Mucosa of gallbladder (tissue), 1 donor: ENCODE results near the gene PAX9. TPM values are rescaled to one million over a fixed set of nuclear protein-coding genes. Genes with fewer than 3 reads are reported as not detected.

ENCODE experiments used
- DNase-seq: peaks from one replicate; pipeline ENCODE4 v3.0.0-alpha.2; 2020; ENCODE audit warnings: low spot score
- total RNA-seq: library from RNA; stranded (reverse); gene quantifications from one replicate; pipeline ENCODE4 v1.2.1, GENCODE V29; 2021
- donor health status: DM: no; HTN: no; CAD: no.

Gene PAX9
- total RNA-seq, 1 donor from 2014 or later, result not detected

DNA sequence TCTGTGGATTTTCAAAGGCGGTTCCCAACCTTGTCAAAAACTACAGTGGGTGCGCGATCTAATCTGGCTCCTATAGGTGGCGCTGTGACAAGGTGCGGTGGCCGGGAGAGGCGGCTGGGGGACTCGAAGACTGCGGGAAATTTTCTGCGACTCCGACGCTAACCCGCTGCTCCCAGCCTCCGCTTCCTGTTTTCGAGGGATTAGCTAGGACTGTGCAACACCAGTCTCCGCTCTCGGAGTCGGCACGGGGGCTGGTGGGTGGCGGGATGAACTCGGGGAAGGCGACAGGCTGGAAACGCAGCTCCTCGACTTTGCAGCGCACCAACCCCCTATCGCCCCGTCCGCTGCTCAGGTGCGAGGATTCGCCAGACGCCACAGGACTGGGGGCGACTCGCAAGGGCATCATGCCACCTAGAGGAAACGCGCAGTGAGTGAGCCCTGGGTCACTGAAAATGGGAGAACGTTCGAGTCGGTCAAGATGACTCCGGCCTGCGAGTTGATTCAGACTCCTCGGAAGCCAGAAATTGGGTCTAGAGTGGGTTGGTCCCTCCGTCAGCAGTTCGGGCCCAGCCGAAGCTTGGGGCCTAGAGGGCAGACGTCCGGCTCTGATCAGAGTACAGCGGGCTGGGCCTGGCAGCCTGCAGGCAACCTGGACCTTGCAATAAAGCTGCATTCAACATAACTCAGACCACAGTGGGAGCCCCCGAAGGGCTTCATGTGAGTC is 5.5 kb upstream of the PAX9 start:
- no peak for DNase-seq

GRCh38 chr14:36656687-36657398 is 4.8 kb upstream of the PAX9 start:
- no peak for DNase-seq

GRCh38 chr14:36657399-36658122 is 4.1 kb upstream of the PAX9 start:
- DNase-seq, result no peak

DNA sequence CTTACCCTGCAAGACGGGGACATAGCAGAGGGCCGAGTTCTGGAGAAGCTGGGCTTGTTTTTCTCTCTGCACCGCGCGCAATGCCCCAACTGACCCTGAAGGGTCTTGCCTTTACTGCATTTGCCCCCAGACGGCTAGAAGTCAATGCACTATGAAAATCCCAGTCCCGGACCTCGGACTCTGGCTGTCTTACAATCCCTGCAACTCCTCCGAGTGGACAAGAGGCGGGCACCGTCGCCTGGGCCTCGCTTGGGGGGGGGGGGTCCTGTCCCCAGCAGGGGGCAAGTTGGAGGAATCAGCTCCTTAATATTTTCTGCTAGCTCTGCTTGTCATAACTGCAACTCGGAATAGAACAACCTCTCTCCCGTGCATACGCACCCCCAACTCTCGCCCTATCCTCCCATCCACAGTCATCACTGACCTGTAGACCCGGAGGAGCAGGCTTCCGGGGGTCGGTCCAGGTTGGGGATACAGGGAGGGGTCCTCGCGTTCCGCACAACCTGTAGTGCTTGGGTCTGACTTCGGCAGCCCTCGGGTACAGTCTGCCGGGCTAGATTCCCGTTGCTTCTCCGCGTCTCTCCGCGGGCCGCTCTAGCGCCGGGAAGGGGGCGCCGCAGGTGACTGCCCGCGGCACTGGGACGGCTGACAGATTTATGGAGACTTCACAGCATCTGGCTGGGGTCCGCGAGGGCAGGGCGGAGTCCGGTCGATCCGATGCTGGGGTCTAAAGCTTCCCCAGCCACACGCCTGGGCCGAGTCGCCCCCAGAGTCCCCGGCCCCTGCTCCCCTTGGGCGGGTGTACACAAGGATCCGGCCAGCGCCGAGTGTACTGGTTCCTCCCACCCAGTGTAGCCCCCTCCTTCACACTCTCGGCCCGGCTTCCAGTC is 3.3 kb upstream of the PAX9 start:
- DNase-seq, result no peak

DNA sequence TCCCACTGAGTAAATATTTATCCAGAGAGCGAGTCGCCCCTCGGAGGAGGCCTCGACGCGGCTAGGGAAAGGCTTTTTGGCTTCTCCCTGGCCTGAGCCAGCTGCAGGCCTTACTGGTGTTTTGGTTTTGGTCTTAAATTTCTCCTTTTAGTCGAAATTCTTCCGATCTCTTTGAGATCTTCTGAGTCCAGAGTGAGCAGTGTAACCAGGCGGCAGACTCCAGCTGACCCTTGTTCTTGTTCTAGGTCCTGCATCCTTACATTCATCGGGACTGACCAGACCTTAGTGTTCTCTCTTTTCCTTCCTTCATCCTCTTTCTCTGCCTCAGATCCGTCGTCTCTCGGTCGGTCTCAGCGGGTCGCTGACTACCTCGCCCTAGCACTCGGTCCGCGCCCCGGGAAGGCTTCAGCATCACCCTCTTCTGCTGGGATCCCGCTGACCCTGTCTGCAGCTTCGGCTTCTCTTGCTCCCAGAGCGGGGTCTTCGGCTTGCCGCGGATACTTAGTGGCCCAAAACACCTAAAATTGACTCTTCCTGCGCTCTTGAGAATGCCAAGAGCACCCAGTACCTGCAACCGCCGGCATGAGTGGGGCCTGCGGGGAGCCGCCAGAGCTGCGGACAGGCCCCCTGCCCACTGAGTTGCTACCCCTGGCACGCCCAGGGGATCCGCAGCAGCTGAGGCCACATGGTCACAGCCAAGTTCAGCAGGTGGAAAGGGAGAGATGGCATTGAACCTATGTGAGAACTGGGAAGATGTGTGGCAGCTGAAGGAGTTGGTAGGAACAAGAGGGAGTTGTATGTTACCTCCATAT is 2.4 kb upstream of the PAX9 start:
- DNase-seq, result no peak

DNA sequence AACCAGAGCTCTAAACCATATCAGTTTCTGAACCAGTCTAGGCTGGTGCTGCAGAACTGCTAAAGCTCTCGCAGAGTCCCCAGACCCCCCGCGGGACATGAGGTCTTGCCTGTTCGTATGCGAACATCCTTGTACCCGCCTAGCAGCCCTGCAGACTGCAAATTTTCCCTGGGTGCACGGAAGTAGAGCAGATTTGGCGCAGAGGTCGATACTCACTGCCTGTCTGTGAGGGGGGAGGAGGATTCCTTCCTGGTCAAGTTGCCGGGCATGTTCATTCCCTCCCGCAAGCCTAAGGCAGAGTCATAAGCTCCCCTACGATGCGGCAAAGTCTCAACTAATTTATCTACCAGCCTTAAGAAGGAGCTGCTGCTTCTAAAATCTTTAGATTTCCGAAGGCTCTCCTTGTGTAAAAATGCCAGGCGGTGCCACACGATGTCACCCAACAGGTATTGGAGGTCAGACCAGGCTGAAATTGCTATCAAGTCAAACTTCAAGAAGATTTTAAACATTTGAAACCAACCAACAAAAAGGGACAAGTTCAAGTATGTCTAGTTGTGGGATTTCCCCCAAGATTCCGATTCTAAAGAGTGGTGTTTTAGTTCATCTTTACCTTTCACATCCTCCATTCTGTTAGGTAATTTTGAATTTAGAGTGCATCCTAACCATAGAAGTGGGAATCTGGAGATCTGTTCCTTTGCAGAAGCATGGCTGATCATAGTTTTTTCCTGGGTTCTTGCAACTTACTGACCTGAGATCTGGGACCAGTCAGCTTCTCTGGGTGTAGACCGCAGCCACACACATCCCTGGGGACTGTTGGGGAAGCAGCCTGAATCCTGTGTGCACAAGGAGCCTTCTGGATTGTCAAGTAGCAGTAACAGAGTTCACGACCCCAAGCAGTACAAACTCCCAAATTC is 1.6 kb upstream of the PAX9 start:
- DNase-seq, result no peak

GRCh38 chr14:36660736-36661505 is 739 bp upstream of the PAX9 start:
- no peak for DNase-seq

DNA sequence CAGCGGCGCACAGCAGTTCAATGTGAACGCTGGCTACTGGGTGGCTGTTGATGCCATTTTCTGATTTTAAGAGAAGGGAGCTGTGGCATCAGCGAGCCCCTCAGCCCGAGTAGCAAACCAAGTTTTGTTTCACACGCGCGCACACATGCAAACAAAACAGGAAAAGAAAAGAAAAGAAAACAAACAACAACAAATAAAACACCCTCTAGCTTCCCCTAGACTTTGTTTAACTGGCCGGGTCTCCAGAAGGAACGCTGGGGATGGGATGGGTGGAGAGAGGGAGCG is 540 bp downstream of the PAX9 start:
- no peak for DNase-seq

DNA sequence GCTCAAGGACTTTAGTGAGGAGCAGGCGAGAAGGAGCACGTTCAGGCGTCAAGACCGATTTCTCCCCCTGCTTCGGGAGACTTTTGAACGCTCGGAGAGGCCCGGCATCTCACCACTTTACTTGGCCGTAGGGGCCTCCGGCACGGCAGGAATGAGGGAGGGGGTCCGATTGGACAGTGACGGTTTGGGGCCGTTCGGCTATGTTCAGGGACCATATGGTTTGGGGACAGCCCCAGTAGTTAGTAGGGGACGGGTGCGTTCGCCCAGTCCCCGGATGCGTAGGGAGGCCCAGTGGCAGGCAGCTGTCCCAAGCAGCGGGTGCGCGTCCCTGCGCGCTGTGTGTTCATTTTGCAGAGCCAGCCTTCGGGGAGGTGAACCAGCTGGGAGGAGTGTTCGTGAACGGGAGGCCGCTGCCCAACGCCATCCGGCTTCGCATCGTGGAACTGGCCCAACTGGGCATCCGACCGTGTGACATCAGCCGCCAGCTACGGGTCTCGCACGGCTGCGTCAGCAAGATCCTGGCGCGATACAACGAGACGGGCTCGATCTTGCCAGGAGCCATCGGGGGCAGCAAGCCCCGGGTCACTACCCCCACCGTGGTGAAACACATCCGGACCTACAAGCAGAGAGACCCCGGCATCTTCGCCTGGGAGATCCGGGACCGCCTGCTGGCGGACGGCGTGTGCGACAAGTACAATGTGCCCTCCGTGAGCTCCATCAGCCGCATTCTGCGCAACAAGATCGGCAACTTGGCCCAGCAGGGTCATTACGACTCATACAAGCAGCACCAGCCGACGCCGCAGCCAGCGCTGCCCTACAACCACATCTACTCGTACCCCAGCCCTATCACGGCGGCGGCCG is 1.1 kb downstream of the PAX9 start:
- DNase-seq, result no peak

- no peak for DNase-seq
These were observed 2.0 kb downstream of the PAX9 start for GRCh38 chr14:36663404-36664321.

DNA sequence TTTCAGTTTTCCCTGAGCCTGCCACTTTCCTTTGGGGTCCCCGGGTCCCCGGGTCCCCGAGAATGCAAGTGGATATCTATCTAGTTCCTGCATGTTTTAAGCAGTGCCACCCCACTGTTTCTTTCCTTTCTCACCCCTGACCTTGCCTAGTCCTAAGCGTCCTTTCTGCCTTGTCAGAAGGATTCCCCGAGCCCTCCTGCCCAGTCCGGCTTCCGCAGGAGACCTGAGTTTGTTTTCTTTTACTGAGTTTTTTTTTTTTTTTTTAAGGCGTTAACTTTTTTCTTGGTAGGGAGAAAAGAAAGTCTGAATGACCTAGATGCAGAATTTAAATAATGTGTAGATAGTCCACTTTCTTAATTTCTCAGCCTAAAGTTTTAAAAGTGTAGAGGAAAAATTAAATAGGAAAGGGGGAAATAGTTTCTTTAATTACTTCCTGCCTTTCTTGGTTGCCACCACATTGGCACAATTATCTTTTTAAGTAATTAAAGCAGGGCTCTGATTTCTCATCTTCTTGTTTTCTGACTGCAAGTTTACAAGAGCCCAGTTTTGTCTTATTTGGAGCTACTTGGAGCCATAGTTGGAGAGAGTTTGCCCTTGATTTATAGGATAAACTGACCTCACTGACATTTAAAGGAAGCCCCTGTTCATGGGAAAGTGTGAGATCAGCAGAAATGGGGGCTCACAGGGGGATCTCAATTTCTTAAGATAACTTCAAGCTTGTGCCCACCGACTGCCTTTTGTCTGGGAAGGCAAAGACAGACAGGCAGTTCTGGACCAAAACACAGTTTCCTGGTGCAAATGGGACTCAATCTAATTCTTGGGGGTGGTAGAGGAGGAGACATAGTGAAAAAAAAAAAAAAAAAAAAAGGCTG is 2.9 kb downstream of the PAX9 start:
- no peak for DNase-seq

DNA sequence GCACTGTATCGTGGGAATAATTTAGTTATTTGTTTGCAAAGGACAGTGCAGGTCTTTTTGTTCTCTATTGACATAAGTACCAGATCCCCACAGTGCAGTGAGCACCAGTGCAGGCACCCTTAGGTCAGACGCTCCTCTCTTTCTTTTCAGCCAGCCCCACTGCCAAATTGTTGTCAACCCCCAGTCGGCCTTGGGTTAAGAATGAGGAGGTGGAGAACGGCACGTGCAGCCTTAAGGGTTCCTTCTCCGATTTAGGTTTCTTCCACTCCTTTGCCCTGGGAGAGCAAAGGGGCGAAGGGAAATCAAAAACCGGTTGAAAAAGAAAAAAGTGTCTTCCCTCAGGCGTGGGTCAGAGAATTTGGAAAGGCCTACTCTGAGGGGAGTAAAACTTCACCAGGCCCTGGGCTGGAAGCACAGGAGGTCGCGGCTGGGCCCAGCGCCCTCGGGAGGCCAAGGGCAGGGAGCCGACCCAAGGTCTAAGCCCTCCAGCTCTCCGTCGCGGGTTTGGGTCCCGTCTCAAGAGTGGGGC is 4.3 kb downstream of the PAX9 start:
- DNase-seq, result no peak

DNA sequence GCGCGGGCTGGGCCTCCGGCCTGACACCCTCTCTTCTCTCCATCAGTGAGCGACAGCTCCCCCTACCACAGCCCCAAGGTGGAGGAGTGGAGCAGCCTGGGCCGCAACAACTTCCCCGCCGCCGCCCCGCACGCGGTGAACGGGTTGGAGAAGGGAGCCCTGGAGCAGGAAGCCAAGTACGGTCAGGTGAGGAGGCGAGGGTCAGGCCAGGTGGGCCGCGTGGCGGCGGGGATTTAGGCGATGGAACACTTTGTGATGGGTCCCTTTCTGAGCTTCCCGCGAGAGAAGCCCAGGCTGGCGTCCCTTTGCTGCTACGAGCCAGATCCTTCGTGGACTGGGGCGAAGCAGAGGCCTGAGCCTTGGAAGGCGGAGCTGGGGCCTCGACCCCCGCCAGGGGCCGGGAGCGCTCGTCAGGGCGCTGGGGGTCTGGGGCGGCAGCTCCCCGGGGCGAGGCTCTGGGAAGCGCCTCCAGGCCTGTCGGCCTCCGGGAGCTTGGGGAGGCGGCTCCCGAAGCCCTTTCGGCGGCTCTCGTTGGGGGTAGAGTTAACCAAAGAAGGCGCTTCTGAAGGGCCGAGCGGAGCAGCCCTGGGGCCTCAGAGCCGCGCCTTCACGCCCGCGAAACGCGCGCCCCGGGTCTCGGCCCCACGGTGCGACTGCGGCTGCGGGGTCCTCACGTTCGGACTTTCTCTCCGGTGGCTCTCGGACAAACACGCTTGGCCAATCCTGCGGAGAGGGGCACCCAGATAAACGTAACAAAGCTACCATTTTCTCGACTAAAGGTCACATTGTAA is 5.0 kb downstream of the PAX9 start:
- no peak for DNase-seq

DNA sequence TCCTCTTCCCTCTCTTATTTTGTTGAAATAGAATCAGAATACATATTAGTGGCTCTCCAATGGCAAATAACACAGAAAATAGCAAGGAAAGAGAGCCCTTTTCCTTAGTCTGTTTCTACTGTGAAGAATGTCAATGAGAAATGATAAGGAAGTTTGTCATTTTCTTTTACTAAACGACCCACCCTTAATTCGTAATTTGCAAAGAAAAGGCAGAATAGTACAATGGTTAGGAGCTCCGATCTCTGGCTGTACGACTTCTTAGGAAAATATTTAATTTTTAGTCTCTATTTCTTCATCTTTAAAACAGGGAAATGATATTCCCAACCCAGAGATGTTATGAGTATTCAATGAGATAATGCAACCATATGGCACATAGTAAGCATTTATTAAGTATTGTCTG is 6.0 kb downstream of the PAX9 start:
- no peak for DNase-seq

DNA sequence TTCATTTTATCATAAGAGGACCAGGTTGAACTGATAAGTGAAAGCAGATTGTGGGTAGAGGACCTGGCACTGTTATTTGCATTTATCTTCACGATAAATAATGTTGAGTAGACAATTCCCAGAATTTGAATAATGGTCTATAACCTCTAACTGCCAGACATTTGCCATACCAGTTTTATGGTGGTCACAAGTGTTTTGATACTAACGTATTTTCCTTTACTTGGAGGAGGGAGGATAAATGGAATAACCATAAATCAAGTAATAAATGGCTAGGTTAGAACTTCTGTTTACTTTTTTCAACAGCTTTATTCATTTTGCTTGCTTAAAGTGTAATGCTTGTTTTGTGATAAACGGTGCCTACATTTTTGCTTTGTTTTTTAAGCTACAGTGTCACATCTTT is 9.5 kb downstream of the PAX9 start:
- DNase-seq, result no peak
